PC-3 (cell line): ENCODE measurements around the gene CFAP46.

Source experiments
- EZH2phosphoT487 ChIP-seq: fragments of 300-600 bp; sonication (generic); IDR thresholded peaks from 2 replicates; pipeline ENCODE4 v1.6.1; 2018; ENCODE audit warnings: mild to moderate bottlenecking, antibody characterized with exemption, low read length, borderline replicate concordance
- TF ChIP-seq, protein P1 (sequence below): fragments of 300-600 bp; sonication (generic); conservative IDR thresholded peaks from 2 replicates; pipeline ENCODE4 v1.5.1; 2017; ENCODE audit warnings: antibody characterized with exemption, low read depth, mild to moderate bottlenecking, low read length

DNA sequence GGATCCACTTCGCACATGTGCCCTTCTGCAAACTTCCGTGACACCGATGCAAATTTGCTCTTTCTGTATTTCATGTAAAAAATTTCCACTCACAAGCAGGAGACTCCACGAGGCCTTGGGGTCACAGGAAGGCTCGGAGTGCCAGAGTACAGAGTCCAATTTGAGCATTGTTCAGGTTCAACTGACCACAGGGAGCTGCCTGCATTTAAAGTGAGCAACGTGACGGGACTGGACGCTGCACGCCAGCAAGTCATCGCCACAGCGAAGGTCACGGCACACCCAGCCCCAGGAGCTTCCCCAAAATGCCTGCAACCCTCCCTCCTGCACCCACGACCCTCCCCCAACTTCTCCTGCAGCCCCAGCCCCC lies 115.0 kb downstream of the CFAP46 start:
- TF ChIP-seq, protein P1, sequence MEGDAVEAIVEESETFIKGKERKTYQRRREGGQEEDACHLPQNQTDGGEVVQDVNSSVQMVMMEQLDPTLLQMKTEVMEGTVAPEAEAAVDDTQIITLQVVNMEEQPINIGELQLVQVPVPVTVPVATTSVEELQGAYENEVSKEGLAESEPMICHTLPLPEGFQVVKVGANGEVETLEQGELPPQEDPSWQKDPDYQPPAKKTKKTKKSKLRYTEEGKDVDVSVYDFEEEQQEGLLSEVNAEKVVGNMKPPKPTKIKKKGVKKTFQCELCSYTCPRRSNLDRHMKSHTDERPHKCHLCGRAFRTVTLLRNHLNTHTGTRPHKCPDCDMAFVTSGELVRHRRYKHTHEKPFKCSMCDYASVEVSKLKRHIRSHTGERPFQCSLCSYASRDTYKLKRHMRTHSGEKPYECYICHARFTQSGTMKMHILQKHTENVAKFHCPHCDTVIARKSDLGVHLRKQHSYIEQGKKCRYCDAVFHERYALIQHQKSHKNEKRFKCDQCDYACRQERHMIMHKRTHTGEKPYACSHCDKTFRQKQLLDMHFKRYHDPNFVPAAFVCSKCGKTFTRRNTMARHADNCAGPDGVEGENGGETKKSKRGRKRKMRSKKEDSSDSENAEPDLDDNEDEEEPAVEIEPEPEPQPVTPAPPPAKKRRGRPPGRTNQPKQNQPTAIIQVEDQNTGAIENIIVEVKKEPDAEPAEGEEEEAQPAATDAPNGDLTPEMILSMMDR, result no peak
- no peak for TF ChIP-seq EZH2phosphoT487
